ENCODE data around the gene WDR64. TPM values are rescaled to one million over a fixed set of nuclear protein-coding genes. Genes with fewer than 3 reads are reported as not detected.

The WDR64 gene
- total and polyA plus RNA-seq, 4 donors: 0.11 to 0.32 (median 0.11) TPM; not detected in 1

DNA sequence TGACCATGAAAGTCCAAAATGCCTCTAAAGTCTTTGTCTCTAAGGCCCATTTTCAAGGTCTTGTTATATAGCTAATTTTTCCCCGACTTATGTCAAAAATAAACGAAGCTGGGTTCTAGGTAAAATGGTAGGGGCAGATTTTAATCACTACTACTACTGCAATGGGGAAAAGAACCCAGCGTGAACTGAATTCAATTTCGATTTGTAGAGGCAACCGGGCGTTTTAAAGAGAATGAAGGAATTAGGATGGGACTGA is 195.4 kb downstream of the WDR64 start:
- Histone ChIP-seq H3K36me3 (ENCODE audit: control insufficient read depth, insufficient read depth, low read length) (no peaks in the 10 kb centered on the region), H3K27ac (ENCODE audit: low read depth, low read length) (peak overlapping the region; percentile 100), H3K4me1 (ENCODE audit: control insufficient read depth, insufficient read depth, low read length) (peaks cover 7% of the 10 kb centered on the region), H3K27me3 (ENCODE audit: control insufficient read depth, insufficient read depth, low read length) (no peaks in the 10 kb centered on the region), H3K4me3 (ENCODE audit: low read depth, low read length) (peak overlapping the region; percentile 98), H3K9me3 (ENCODE audit: control insufficient read depth, insufficient read depth, low read length) (no peaks in the 10 kb centered on the region)
- WGBS (ENCODE audit: insufficient coverage): 0% methylated on average over 4 of the region's 6 CpGs
- DNase-seq (ENCODE audit: low read depth in 4 of 6, low spot score in 6 of 6): no peak

DNA sequence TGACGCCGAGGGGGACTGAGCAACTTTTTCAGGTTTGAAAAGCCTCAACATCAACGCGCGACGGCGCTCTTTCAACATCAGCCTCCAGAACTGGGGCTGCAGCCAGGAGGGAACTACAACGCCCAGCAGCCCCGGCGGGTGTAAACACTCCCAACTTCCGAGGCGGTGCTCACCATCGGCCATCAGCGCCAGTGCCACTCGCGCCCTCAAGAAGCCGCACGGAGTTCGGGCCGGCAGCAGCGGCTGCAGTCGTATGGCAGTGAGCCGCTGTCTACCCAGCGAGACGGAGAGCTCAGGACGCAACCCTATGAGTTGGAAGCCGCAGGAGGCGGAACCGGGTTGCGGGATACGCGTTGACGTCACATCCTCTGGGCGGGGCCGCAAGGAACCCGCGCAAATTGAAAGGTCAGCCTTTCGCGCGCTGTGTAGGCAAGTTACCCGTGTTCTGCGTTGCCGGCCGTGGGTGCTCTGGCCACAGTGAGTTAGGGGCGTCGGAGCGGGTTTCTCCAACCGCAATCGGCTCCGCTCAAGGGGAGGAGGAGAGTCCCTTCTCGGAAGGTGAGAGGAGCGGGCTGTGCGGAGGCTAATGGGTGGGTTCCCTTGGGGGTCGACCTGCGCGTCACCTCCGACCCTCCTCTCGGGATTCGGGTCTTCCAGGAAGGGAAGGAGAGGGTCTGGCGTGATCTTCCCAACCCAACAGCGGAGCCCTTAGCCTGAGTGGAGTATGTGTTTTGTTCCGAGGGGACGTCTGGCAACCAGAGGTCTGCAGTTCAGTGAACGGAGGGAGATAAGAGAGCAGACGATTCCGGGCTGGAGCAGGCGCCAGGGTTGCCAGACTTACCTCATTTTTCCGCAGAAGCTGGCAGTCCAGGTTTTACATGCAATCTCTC is 196.0 kb downstream of the WDR64 start, which contains the start of gene EXO1:
TSS of gene EXO1 (plus strand) at position 409 of the 890 bp plus-strand sequence. CDS start 2,222 bp downstream, outside the sequence.
- Histone ChIP-seq H3K4me3 (ENCODE audit: low read depth, low read length) (peak within 1 kb of the TSS; percentile 98), H3K27me3 (ENCODE audit: control insufficient read depth, insufficient read depth, low read length) (no peaks in the 10 kb centered on the region), H3K36me3 (ENCODE audit: control insufficient read depth, insufficient read depth, low read length) (no peaks in the 10 kb centered on the region), H3K27ac (ENCODE audit: low read depth, low read length) (peak within 1 kb of the TSS; percentile 100), H3K4me1 (ENCODE audit: control insufficient read depth, insufficient read depth, low read length) (peaks cover 7% of the 10 kb centered on the region), H3K9me3 (ENCODE audit: control insufficient read depth, insufficient read depth, low read length) (no peaks in the 10 kb centered on the region)
- under 1% methylated on average over 67 of the region's 68 CpGs for WGBS (ENCODE audit: insufficient coverage)
- peak; percentile 84 to 98 (median 92) for DNase-seq (ENCODE audit: low read depth in 4 of 6, low spot score in 6 of 6)

DNA sequence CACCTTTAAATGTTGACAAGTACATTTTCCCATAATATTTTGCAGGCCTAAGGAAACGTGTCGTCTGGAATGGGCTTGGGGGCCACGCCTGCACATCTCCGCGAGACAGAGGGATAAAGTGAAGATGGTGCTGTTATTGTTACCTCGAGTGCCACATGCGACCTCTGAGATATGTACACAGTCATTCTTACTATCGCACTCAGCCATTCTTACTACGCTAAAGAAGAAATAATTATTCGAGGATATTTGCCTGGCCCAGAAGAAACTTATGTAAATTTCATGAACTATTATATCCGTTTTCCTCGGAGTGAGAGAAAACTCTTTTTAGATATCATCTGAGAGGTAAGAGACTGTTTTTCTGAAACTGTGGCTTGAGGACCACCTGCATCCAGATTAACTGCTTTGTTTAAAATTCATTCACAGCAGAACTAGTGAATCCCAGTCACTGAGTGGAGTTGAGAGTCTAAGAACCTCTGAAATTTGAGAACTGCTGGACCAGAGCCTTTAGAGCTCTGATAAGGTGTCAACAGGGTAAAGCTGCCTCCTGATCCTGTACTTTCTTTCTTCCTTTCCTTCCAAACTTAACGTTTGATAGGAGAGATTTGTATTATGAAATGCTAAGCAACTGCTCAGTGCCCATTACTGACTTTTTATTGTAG is 196.7 kb downstream of the WDR64 start:
- H3K27ac ChIP-seq (ENCODE audit: low read depth, low read length): no peak overlapping the region
- no CpG with 5 or more reads among the region's 13 CpGs for WGBS (ENCODE audit: insufficient coverage)
- DNase-seq (ENCODE audit: low read depth in 4 of 6, low spot score in 6 of 6): no peak
- H3K36me3 ChIP-seq (ENCODE audit: control insufficient read depth, insufficient read depth, low read length): peaks cover 2% of the 10 kb centered on the region
- peaks cover 7% of the 10 kb centered on the region for H3K4me1 ChIP-seq (ENCODE audit: control insufficient read depth, insufficient read depth, low read length)
- H3K4me3 ChIP-seq (ENCODE audit: low read depth, low read length): peak overlapping the region; percentile 98
- H3K27me3 ChIP-seq (ENCODE audit: control insufficient read depth, insufficient read depth, low read length): no peaks in the 10 kb centered on the region
- H3K9me3 ChIP-seq (ENCODE audit: control insufficient read depth, insufficient read depth, low read length): no peaks in the 10 kb centered on the region

DNA sequence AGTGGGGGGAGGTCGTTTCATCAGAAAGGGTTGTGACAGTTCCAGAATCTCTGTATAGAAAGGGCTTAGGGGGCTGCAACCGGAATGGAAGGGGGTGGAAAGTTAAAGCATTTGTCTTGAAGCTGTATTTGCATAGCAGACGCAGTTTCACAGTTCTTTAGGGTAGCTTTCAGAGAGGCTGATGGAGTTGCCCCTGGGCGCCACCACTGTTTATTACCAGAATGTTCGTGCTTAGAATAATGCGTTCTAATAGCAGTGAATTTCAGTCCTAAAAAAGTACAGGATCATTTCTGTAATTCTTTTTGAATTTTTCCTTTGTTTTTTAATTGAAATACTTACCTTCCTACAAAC is 197.2 kb downstream of the WDR64 start:
- H3K27ac ChIP-seq (ENCODE audit: low read depth, low read length): no peak overlapping the region
- H3K36me3 ChIP-seq (ENCODE audit: control insufficient read depth, insufficient read depth, low read length): peaks cover 3% of the 10 kb centered on the region
- H3K4me1 ChIP-seq (ENCODE audit: control insufficient read depth, insufficient read depth, low read length): peaks cover 7% of the 10 kb centered on the region
- no peak for DNase-seq (ENCODE audit: low read depth in 4 of 6, low spot score in 6 of 6)
- peak overlapping the region; percentile 98 for H3K4me3 ChIP-seq (ENCODE audit: low read depth, low read length)
- no peaks in the 10 kb centered on the region for H3K27me3 ChIP-seq (ENCODE audit: control insufficient read depth, insufficient read depth, low read length)
- H3K9me3 ChIP-seq (ENCODE audit: control insufficient read depth, insufficient read depth, low read length): no peaks in the 10 kb centered on the region
- WGBS (ENCODE audit: insufficient coverage): 21% methylated on average over 4 of the region's 6 CpGs

Other genes starting within 250 kb of the WDR64 start
- gene FH, start 132.5 kb upstream of the WDR64 start, total RNA-seq: 10 to 100 TPM; 54.7 to 61.3 TPM
- 10 to 100 TPM; 81.2 to 94.4 TPM for gene FH, start 132.5 kb upstream of the WDR64 start, polyA plus RNA-seq (ENCODE audit: insufficient read length in 2 of 2)
- under 1 TPM; 0.39 to 0.99 TPM for gene KMO, start 119.9 kb upstream of the WDR64 start, total RNA-seq
- gene KMO, start 119.9 kb upstream of the WDR64 start, polyA plus RNA-seq (ENCODE audit: insufficient read length in 2 of 2): under 1 TPM; 0.39 to 0.48 TPM
- gene CHML, start 11.9 kb upstream of the WDR64 start, total RNA-seq: 10 to 100 TPM; 15.1 to 30.2 TPM
- gene CHML, start 11.9 kb upstream of the WDR64 start, polyA plus RNA-seq (ENCODE audit: insufficient read length in 2 of 2): 10 to 100 TPM; 13.5 to 23.5 TPM
- gene OPN3, start 11.9 kb upstream of the WDR64 start, total RNA-seq: 10 to 100 TPM; 13.7 to 14.3 TPM
- 1 to 10 TPM; 8.4 to 9.7 TPM for gene OPN3, start 11.9 kb upstream of the WDR64 start, polyA plus RNA-seq (ENCODE audit: insufficient read length in 2 of 2)
- gene EXO1, start 195.9 kb downstream of the WDR64 start, total RNA-seq: 1 to 10 TPM; 3.7 to 7.8 TPM
- gene EXO1, start 195.9 kb downstream of the WDR64 start, polyA plus RNA-seq (ENCODE audit: insufficient read length in 2 of 2): 1 to 10 TPM; 4.2 to 5.4 TPM

Measured in spinal cord (tissue), 10 donors.